HG03060 (cell line): ENCODE data around the gene TRMT10B.

Experiments
- ATAC-seq: cut with Tn5 transposase; IDR thresholded peaks from one replicate; pipeline ENCODE4 v1.9.1; 2021; ENCODE audit warnings: low read depth, moderate number of reproducible peaks; ENCODE audit not compliant: unreplicated experiment

The TRMT10B gene, protein sequence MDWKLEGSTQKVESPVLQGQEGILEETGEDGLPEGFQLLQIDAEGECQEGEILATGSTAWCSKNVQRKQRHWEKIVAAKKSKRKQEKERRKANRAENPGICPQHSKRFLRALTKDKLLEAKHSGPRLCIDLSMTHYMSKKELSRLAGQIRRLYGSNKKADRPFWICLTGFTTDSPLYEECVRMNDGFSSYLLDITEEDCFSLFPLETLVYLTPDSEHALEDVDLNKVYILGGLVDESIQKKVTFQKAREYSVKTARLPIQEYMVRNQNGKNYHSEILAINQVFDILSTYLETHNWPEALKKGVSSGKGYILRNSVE

GRCh38 chr9:37753489-37754190, at the start of gene TRMT10B:
TRMT10B (plus strand) TSS chr9:37753805; CDS start chr9:37761932, 8,127 bp downstream.
- no peak for ATAC-seq

- ATAC-seq, result no peak
Observed at GRCh38 chr9:37705787-37706186, 47.8 kb upstream of the TRMT10B start.

DNA sequence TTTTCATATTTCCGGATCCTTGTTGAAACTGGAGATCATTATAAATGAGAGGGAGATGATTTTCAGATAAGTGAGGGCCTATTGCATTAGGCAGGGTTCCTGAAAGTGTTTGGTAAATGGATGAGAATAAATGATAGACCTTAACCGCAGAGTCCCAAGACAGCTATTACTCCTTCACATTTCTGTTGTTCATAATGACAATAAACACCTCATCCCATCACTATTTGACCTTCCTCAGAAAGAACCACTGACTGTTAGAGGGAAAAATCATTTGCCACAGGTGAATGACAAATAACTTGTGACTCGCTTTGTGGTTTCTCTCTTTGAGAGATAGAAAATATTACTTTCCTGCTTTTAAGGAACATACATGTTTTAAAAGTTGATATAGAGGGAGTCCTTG, 47.3 kb upstream of the TRMT10B start:
- no peak for ATAC-seq

DNA sequence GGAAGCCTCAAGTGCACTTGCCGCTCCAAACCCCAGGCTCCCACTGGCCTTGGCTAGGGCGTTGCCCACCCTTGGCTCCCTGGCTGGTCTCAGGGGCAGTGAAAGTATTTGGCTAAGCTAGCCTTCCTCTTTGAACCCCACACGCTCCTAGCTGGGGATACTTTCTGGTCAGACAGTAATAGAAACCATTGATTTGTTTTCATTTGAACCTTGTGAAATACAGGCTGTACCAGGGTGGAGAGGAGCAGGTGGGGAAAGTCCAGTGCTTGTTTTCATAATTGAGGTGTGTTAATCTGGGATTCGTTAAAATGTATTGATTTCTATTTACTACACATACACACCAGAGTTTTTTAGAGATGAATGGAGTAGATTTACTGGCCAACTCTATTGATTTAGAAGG, 45.9 kb upstream of the TRMT10B start:
- no peak for ATAC-seq

DNA sequence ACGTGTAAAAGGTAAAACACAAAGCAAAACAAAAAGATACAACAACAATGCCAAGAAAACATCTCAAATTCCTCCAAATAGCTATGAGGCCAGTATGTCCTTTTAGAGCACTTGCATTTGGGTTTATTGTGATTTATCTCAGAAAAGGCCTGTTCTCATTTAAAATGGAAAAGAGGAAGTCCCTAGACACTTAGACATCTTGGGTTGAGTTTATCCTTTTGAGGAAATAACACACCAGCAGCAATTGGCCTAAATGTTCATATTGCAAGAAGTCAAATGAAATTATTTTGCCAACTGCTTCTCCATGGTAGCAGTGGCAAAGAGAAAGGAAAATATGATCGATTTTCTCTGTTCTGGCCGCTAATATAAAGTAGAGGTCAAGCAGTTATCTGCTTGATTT, 43.6 kb upstream of the TRMT10B start:
- ATAC-seq, result no peak

- no peak for ATAC-seq
Observed at GRCh38 chr9:37715260-37715659, 38.3 kb upstream of the TRMT10B start.

GRCh38 chr9:37715991-37716505, 37.6 kb upstream of the TRMT10B start:
- ATAC-seq, result no peak

DNA sequence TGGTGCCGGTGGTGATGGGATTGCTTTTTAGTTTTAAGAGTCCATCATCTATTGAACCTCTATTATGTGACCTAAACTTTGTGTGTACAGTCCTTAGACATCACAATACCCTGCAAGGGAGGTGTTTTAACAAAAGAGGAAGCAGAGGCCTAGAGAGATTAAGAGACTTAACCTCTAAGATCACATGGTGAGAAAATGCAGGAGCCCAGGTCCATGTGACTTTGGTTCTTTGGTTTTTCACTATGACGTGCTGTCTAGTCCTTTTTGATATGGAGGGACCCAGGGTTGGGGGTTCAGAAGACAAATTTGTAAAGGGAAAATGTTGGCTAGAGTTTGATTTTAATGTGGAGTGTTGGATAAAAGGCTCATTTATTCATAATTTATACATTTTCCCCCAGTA, 34.1 kb upstream of the TRMT10B start:
- no peak for ATAC-seq

GRCh38 chr9:37727013-37727412, 26.6 kb upstream of the TRMT10B start:
- ATAC-seq, result no peak

GRCh38 chr9:37729499-37729898, 24.1 kb upstream of the TRMT10B start:
- no peak for ATAC-seq

- ATAC-seq, result no peak
Observed at GRCh38 chr9:37730256-37730655, 23.3 kb upstream of the TRMT10B start.

DNA sequence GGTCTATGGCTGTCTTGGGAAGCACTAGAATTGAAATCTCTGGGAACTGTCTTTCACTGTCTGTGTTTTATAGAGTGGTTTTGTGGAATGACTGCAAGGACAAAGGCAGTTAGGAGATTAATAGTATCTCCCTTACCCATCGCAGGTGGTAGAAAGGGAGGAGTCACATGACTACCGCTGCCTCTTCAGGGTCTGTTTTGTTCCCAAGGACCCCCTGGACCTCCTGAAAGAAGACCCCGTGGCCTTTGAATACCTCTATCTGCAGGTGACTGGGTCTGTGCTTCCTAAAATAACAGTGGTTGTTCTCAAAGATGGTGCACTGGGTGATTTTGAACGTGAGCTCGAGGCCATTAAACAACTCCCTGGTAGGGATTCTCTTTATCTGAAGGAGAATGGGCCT, 22.8 kb upstream of the TRMT10B start:
- no peak for ATAC-seq

GRCh38 chr9:37732086-37732741, 21.4 kb upstream of the TRMT10B start:
- no peak for ATAC-seq

DNA sequence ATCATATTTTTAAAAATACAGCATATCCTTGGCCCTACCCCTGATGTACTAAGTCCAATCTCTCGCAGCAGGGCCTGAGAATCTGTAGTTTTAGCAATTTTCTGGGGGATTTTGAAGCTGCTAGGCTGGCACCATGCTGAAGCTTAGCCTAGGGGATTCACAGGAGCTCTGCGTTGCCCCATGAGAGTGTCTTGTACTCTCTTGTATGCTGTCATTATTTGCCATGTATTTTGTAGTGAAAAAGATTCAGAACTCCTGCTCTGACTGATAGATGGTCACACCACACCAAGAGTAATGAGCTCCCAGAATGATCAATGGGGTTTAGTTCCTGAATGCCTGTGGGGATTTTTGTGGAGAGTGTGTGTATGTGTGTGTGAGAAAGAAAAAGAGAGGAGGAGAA, 20.7 kb upstream of the TRMT10B start:
- ATAC-seq, result no peak

DNA sequence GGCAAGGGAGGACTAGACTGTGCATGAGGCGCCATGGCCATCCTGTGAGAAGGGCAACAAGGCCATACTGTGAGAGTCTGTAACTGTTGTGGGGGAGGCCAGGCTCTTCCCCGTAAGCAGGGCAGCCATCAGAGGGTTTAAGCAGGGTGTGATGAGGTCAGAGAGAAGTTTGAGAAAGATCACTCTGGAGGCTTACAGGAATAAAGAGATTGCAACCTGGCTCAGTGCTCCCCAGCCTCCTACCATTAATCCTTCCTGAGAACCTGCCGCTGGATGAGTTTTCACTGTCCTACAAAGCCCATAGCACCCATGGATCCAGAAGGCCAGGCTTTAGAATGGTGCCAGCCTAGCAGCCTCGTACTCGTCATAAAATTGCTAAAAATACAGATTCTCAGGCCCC, 14.4 kb upstream of the TRMT10B start:
- no peak for ATAC-seq

DNA sequence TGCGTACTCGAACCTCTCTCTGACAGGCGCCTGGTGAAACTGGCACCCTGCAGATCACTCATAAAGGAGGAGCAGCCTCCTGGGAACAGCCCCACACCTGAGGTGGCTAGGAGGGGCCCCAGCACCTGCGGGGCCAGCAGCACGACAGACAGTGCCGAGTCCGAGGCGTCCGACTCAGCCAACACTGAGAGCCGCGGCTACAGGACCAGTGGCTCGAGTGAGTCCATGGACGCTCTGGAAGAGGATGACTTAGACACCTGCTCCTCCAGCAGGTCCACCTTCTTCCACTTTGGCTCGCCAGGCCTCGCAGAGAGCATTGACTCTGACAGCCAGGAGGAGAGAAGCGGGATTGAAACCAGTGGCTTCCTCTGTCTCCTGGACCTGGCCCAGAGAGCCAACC, 13.5 kb upstream of the TRMT10B start:
- no peak for ATAC-seq

GRCh38 chr9:37740631-37741328, 12.8 kb upstream of the TRMT10B start:
- ATAC-seq, result no peak

- no peak for ATAC-seq
Observed at GRCh38 chr9:37745970-37746369, 7.6 kb upstream of the TRMT10B start.

GRCh38 chr9:37746448-37747270, 6.9 kb upstream of the TRMT10B start:
- ATAC-seq, result no peak

- no peak for ATAC-seq
Observed at GRCh38 chr9:37747271-37747753, 6.3 kb upstream of the TRMT10B start.
